NB4 (cell line): Measurements from ENCODE around the gene PARD3.

ENCODE experiments used
- DNase-seq: peaks from one replicate; pipeline ENCODE4 v3.0.0; 2010; ENCODE audit warnings: low read depth
- H3K4me3 ChIP-seq: one replicate; pipeline ENCODE4 v1.5.1; 2011; ENCODE audit warnings: mild to moderate bottlenecking, low read depth, low read length, moderate library complexity
- CTCF ChIP-seq: IDR thresholded peaks from one replicate; pipeline ENCODE4 v1.5.1; 2012; ENCODE audit warnings: low read depth, low read length
- MYC ChIP-seq: IDR thresholded peaks from 2 replicates; pipeline ENCODE4 v1.6.1; 2011; ENCODE audit warnings: low read depth, low read length
- POLR2A ChIP-seq: IDR thresholded peaks from 2 replicates; pipeline ENCODE4 v1.6.1; 2011; ENCODE audit warnings: mild to moderate bottlenecking; ENCODE audit not compliant: insufficient read length; ENCODE audit errors: extremely low read depth
- TF ChIP-seq, protein P1 (sequence below): IDR thresholded peaks from 2 replicates; pipeline ENCODE4 v1.6.1; 2011; ENCODE audit warnings: low read depth, low read length

Gene PARD3

GRCh38 chr10:34061841-34062240, 753.3 kb downstream of the PARD3 start:
- TF ChIP-seq, protein P1, sequence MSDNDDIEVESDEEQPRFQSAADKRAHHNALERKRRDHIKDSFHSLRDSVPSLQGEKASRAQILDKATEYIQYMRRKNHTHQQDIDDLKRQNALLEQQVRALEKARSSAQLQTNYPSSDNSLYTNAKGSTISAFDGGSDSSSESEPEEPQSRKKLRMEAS, result no peak
- TF ChIP-seq POLR2A (no peak), CTCF (no peak), MYC (no peak)
- DNase-seq, result no peak
- no peak overlapping the region for H3K4me3 ChIP-seq
